Measurements from ENCODE around the gene OR1S1. TPM values are rescaled to one million over a fixed set of nuclear protein-coding genes. Genes with fewer than 3 reads are reported as not detected.
"Not testable (repeated sequence)": the region's sequence is repeated elsewhere in the genome, so short reads cannot be mapped to it uniquely, and the experiment has no call there.

Gene OR1S1
- not detected for total RNA-seq

DNA sequence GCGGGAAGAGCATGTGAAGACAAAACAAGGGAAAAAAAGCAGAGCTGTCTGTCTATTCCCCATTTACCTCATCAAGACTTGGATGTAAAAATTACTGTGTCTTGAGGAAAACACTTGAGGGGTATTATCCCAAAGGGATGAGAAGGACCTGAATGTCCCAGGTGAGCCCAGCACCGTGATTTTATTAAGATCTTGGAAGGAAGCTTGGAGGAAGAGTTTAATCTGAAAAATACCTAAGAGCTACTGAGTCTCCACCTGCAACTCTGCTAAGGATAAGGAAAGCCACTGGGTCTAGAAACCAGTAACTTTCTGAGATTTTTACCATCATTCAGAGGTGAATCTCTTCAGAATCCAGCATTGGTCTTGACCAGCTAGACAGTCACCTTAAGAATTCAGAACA, at the start of gene OR1S1:
OR1S1 (plus strand) TSS at position 301 of the 400 bp plus-strand sequence.
- DNase-seq (ENCODE audit: low spot score); ATAC-seq: not testable (repeated sequence)

DNA sequence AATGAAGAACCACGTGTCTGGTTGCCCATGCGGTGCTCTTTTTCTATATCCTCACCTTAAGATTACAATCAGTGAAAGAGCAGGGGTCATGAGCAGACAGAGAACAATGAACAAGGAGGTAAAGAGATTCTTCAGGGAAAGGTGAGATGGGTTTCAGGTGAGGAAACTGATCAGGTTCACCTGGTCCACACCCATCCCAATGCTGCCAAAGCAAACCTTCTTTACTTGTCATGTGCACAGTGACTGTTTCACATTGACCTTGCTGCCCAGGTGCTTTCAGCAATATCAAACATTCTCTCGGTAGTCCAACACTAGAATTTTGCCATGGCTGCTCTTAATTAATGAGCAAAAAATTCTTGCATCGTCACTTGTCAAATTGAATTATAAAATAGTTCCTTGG, 48.1 kb upstream of the OR1S1 start:
- DNase-seq (ENCODE audit: low spot score) = no peak
- no peak for ATAC-seq

DNA sequence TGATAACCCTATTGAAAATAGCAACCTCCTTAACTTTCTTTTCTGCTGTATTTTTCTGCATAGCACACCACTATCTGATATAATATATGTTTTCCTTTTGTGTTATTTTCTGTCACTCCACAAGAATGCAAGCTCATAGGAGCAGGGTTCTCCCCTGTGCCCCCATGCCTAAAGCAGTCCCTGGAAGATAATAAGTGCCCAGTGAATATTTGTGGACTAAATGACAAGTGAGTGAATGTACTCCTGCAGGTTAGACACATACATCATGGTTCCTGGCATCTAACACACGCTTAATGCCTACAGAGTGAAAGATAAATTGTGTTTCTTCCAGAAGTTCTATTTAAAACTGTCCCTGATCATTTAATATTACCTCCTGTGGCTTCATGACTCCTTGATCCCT, 47.5 kb upstream of the OR1S1 start:
- DNase-seq (ENCODE audit: low spot score) (no peak), ATAC-seq (no peak)

DNA sequence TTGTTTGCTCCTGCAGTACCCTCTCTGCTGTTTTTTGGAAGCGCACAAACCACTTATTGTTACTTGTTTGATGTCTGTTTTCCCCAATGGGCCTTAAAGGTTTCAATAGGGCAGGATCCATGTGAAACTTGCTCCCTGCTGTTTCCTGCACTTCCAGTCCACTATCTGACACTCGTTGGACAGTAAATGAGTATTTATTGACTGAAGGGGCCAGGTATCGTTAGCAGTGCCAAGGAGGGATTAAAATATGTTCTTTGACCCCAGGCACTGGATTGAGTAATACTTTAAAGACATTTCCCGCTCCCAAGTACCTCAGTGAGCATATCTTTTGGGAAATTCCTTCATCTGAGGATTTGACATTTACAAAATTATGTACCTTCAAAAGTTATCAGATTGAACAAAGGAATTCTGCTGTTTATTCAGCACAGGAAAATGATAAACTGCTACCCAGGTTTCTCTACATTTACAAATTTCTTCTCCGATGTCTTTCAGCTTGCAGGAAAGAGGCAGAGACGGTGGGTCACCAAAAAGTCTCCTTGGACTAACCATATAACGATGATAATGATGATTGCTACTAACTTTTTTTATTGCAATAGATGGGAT, 46.9 kb upstream of the OR1S1 start:
- ATAC-seq = no peak
- no peak for DNase-seq (ENCODE audit: low spot score)

DNA sequence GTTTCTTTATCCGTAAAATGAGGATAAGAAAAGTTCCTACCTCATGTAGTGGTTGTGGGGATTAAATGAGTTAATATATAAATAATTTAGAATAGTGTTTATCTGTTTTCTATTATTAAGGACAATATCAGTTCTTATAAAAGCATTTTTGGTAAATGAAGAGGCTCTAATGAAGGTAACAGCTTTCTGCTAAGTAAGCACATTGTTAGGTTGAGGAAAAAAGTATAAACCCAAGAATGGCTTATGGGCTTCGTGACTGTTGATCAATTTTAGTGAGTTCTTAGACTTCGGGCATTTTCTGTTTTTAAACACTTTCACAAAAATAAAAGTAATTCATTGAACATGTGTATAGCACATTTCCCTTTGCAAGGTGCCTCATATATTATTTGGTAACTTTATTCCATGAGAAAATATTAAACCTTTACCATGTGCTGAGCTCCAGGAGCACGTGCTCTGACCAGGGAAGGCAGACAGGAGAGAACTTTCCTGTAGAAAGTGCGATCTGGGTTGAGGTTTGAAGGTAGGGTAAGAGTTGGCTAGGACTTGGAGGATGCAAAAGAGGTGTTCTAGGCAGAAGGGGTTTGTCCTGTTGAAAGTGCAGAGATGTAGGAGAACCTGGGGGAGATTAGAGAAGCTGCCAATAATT, 35.0 kb upstream of the OR1S1 start:
- DNase-seq (ENCODE audit: low spot score) = no peak
- ATAC-seq = no peak

DNA sequence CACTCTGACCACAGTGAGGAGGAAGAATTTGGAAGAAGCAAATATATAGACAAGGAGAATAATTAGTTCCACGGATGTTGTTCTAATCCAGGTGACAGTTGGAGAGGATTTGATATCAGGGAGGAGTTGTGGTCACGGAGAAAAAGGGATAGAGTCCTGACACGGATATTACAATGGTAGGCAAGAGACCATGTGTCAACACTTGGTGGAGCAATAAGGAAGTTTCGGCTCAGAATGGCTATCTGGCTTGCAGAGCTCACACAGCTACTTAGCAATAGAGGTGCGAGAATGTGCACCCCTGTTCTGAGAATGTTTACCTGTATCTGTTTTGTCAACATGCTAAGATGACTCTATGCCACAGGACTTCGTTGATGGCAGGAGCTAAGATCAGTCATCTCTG, 34.1 kb upstream of the OR1S1 start:
- ATAC-seq = no peak
- no peak for DNase-seq (ENCODE audit: low spot score)

DNA sequence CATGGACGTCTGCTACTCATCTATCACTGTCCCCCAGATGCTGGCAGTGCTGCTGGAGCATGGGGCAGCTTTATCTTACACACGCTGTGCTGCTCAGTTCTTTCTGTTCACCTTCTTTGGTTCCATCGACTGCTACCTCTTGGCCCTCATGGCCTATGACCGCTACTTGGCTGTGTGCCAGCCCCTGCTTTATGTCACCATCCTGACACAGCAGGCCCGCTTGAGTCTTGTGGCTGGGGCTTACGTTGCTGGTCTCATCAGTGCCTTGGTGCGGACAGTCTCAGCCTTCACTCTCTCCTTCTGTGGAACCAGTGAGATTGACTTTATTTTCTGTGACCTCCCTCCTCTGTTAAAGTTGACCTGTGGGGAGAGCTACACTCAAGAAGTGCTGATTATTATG, 32.9 kb upstream of the OR1S1 start:
- no peak for DNase-seq (ENCODE audit: low spot score)
- no peak for ATAC-seq

DNA sequence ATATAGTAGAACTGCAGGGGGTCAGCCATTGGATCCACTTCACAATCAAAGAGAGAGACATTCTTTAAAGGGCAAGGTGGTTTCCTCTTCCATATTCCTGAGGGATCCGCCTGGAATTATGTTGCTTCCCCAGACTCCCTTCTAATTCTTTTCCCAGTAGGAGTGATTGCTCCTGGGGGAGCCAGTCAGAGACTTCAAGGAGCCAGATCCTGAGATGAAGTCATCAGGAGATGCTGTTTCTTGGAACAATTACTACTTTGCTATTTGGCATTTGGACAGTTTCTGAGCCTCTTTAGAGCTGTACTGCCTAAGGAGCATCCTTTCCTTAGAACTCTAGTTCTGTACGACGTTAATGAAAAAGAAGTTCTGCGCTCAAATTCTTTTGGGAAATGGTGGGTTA, 25.6 kb upstream of the OR1S1 start:
- DNase-seq (ENCODE audit: low spot score) (no peak), ATAC-seq (no peak)

DNA sequence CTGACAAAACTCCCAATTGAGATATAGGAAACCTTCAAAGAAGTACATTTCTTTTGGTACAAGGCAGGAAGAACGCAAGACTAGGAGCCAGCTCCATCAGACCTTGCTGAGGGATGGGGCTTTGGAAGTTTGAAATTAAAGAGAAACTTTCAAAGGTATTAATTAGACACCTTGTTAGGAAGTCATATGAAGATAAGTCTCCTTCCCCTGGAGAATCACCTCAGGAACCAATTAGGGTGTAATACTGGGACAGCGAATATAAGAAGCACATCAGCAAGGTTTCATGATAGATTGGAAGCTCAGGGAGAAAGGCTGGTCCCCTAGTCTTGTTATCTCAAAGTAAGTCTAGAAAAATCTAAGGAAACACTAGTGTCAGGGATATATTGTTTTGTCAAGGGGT, 23.8 kb upstream of the OR1S1 start, which contains the start of gene OR9Q2:
OR9Q2 (plus strand) TSS at position 301 of the 400 bp plus-strand sequence. CDS start 1,421 bp downstream, outside the sequence.
- DNase-seq (ENCODE audit: low spot score) = no peak
- no peak for ATAC-seq

DNA sequence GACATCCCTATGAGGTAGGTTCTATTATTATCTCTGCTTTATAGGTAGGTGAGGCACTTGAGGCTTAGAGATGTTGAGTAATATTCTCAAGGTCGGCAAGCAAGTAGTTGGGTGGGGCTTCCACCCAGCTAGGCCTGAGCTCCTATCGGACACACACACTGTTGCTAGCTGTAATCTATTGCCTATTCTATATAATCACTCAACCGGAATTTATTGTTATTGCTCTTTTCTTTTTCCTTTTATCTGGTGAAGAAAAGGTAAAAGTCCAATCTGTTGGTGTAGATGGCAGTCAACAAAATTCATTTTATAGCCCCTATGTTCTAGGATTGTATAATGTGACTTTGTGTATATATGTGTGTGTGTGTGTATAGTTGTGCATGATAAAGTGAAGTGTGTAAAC, 20.3 kb upstream of the OR1S1 start:
- ATAC-seq (no peak), DNase-seq (ENCODE audit: low spot score) (no peak)

DNA sequence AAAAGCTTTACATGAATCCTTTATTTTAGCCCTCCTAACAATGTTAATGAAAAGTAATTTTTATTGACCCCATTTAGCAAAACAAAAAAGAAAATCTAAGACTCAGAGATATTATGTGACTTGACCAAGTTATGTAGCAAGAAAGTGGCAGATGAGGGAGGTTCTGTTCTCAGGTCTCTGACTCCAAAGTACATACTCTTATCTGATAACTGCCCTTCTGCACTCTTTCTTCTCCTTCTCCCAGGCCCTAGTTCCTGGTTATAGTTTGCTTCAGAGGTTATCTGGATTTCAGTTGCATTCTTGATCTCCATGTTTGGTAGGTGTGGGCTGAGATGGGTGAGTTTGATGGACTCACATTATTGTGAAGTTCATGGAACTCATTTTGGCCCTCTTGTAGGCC, 19.1 kb upstream of the OR1S1 start:
- ATAC-seq (no peak), DNase-seq (ENCODE audit: low spot score) (no peak)

DNA sequence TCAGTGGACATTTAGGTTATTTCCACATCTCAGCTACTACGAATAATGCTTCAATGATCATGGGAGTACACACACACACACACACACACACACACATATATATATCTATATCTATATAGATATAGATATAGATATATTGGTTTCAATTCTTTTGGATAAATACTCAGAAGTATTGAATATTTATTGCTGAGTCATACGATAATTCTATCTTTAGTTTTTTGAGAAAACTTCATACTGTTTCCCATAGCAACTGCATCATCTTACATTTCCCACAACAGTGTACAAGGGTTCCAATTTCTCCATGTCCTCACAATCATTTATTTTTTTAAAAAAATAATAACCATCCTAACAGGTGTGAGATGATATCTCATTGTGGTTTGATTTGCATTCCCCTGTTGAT, 16.6 kb upstream of the OR1S1 start:
- DNase-seq (ENCODE audit: low spot score) = no peak
- ATAC-seq = no peak

DNA sequence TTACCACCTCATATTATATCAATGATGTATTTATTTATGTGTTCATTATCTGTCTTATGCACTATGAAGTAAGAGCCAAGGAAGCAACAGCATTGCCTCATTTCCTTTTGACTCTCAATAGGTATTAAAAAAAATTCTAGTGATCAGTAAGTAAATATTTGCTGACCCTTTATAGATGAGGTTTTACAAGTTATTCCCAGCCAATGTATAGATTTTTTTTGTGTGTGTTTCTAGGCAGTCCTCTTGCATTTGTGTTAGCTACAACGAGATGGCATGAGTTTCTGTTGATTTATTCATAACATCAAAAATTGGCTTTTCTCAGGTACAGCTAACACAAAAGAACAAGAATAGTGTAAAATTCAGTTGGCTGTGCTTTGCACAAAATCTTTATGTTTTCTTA, 13.2 kb upstream of the OR1S1 start:
- DNase-seq (ENCODE audit: low spot score) = no peak
- no peak for ATAC-seq

DNA sequence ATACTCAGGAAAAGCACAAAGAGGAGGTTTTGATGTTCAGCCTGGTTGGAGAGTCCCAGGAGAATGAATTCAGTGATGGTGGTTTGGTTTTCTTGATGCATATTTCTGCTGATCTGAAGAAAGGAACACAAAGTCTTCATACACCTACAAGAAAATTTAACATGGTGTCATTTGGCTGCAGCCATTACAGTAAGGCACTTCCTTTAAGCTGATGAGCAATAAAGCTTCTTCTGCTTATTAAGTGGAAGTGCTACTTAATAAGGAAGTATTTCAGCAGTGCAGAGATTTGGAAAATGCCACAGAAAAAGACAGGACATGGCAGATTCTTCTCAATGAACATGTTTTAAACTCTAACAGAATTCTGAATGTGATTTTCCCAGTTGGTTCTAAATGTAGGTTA, 8.5 kb upstream of the OR1S1 start, which contains the start of gene OR1S2:
OR1S2 (minus strand) TSS at position 101 of the 400 bp plus-strand sequence; CDS start at position 101, 0 bp downstream.
- ATAC-seq (no peak), DNase-seq (ENCODE audit: low spot score) (no peak)

DNA sequence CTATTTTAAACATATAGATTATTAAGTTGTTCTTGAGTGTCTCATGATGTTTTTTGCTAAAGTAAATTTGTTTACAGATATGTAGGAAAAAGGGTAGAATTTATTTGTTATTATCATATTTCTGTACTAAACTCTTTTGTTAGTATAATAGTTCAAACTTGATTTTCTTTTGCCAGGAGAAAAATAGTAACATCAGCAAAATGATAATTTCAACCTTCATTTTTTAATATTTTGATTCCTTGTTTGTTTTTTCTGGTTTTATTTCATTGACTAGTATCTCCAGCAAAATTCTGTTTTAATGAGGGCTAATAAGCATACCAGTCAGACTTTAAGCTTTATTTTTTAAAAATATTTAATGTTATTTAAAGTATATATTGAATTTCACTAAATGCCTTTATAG, 4.0 kb downstream of the OR1S1 start:
- no peak for ATAC-seq
- no peak for DNase-seq (ENCODE audit: low spot score)

DNA sequence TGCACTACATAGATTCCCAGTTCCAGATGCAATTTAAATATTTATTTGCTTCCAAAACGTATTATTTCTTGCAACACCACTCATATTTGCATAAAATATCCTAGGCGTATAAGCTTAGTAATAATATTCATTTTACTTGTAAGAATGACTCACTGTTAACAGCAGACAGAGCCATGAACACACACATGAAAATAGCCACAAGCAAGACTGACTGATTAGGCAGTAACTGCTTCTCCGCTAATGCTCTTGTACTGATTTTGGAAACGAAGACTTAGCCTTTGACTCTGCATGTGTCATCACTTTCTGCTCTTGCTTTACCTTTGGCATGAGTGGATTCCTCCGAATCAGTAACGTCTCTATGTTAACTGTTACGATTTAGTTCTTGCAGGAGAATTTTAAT, 10.2 kb downstream of the OR1S1 start:
- ATAC-seq = no peak
- no peak for DNase-seq (ENCODE audit: low spot score)

DNA sequence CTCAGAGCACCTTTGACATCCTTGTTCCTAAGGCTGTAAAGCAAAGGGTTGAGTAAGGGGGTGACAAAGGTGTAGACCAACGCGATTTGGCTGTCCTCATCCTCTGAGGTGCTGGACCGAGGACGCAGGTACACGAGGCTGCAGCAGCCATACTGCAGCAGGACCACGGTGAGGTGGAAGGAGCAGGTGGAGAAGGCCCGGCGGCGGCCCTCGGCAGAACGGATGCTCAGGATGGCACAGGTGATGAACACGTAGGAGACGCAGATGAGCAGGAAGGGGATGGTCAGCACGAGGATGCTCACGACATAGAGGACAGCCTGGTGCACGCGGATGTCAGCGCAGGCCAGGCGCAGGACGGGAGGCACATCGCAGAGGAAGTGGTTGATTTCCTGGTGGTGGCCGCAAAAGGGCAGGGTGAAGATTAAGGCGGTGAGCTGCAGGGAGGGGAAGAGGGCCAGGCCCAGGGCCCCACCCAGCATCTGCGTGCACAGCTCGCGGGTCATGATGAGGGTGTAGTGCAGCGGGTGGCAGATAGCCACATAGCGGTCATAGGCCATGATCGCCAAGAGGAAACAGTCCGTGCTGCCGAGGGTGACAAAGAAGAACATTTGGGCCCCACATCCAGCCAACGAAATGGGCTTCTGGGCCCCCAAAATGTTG, 15.6 kb downstream of the OR1S1 start:
- ATAC-seq (no peak), DNase-seq (ENCODE audit: low spot score) (no peak)

DNA sequence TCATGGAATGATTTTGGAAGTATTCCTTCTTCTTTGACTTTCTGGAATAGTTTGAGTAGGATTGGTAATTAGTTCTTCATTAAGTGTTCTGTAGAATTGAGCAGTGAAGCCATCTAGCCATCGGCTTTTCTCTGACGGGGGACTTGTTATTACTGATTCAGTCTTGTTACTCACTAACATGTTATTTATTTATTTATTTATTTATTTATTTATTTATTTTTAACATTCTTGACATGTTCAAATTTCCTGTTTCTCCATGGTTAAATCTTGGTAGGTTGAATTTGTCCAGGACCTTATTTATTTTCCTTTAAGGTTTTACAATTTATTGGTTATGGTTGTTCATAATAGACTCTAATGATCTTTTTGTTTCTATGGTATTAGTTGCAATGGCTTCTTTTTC, 31.4 kb downstream of the OR1S1 start:
- no peak for DNase-seq (ENCODE audit: low spot score)
- no peak for ATAC-seq

DNA sequence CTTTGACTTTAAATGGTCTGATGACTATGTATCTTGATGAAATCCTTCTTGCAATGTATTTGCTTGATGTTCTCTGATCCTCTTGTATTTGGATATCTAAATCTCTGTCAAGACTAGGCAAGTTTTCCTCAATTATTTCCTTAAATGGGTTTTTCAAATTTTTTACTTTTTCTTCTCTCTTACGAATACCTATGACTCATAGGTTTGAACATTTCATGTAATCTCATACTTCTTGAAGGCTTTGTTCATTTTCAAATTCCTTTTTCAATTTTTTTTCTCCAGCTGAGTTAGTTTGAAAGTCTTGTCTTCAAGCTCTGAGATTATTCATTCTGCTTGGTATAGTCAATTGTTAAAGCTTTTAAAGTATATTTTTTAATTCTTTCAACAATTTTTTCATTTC, 42.4 kb downstream of the OR1S1 start:
- no peak for ATAC-seq
- no peak for DNase-seq (ENCODE audit: low spot score)

DNA sequence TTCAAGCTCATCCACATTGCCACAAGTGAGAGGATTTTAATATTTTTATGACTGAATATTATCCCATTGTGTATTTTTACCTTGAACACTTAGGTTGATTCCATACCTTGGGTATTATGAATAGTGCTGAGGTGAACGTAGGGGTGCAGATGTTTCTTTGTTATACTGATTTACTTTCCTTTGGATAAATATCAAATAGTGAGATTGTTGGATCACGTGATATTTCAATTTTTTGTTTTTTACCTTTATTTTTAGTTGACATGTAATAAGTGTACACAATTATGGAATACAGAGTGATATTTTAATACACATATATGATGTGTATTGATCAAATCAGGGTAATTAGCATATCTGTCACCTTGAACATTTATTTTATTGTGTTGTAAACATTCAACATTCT, 47.5 kb downstream of the OR1S1 start:
- ATAC-seq (no peak), DNase-seq (ENCODE audit: low spot score) (no peak)
